Stimulated activated CD8-positive, alpha-beta memory T cell treated with anti-CD3 and anti-CD28 coated beads, Interleukin-4, amount 100 ng/mL, for 24 hours (primary cell): Measurements from ENCODE around the gene SLC4A7.
"Not testable (repeated sequence)": the region's sequence is repeated elsewhere in the genome, so short reads cannot be mapped to it uniquely, and the experiment has no call there.

ENCODE experiments used
- DNase-seq: peaks from one replicate; pipeline ENCODE4 v3.0.0-alpha.2; 2020; ENCODE audit warnings: low read depth

SLC4A7 gene

DNA sequence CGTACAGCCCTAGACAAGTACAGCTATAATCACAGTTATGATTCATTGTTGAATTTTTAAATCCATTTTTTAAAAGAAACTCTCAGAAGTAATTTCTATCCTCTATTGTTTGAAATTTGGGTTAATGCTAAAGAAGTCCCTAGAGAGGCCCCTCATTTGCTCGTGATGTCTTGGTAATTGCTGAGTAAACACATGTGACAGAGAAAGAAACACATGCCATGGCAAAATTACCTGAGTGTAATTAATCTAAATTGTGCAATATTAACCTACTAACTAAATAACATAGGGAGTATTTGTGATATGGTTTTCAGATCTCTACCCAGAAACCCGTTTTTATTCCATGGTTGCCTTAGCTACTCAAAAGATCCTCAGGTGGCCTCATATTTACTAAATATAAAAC, 125.8 kb downstream of the SLC4A7 start:
- DNase-seq, result no peak

DNA sequence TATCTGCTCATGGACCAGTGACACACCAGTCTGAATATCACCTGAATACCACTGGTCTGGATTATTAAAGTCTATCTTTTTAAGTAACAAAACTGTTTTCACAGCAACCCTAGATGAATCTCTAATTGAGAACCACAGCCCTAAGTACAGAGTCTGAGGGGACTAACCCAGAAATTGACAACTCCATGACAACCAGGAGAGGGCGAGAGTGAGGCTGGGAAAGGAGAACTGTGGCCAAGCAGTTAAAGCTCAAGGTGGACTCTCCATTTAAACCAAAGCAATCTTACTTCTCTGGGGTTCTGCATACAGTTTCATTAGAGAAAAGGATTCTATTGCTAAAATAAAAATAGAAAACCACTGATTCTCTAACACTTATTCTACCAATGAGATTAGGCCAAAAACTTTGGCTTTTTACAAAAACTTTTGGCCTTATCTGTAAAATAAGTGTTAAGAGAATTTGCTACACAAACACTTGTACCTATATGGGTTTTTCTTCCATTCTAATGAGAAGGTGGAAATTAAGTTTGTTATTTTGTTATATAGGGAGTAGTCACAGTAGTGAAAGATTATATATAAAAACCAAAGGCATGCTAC, 126.4 kb downstream of the SLC4A7 start:
- DNase-seq, result peak; percentile 26

DNA sequence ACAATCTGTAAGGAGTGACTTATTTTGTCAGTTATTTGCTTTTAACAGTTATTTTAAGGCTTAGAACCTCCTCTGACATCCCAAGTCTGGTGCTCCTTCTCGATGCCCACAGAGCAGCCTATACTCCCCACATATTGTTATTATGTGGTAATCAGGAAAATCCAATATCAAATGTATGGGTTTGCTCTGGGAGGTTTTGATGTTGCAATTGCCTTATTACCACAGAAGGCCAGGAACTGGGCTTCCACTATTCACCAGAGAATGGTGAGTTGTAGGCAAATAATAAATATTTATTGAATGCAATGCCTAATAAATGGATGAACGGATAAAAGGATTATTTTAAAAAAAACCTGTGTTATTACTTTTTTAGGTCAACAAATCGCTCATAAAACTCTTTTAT, 127.2 kb downstream of the SLC4A7 start:
- no peak for DNase-seq

DNA sequence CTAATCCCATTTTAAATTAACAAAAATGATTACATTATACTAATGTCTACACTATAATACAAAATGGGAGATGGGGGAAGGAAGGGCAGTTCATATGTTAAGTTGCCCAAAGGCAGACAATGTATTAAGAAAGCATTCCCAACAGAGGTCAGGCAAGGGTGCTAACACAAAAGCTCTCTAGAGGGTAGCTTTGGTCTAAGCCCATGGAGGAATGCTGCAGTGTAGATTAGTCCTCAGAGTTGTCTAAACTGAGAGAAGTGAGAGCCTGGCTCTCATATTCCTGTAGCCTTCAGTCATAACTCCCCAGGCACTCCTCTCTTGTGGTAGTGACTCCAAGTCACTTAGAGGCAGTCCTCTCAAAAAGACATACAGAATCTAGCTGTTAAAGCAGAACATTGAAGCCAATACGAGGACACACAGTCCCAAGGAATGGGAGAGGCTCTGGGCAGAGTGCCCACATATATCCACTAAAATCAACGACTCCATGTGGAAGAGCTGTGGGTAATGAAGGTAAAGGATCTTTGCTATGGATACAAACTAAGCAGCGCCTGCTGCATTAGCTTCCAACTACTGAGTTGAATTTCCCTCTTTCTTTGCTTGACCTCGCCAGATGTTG, 129.5 kb downstream of the SLC4A7 start:
- no peak for DNase-seq

DNA sequence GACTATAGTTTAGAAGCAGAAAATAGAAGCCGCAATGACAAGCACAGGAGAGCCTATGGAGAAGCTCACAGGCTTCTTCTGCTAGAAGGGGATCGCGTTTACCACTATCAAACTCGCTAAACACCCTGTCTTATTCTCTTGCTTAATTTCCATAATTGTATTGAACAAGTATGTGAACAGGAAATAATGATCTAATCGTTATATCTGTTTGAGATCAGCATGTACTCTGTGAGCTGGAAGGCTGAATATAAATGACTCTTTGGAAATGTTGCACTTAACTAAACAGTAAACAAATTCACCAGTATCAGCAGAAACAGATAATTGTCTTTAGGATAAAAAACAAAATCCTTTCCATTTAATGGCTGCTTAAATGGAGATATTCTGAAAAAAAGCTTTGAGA, 130.0 kb downstream of the SLC4A7 start:
- DNase-seq, result no peak

DNA sequence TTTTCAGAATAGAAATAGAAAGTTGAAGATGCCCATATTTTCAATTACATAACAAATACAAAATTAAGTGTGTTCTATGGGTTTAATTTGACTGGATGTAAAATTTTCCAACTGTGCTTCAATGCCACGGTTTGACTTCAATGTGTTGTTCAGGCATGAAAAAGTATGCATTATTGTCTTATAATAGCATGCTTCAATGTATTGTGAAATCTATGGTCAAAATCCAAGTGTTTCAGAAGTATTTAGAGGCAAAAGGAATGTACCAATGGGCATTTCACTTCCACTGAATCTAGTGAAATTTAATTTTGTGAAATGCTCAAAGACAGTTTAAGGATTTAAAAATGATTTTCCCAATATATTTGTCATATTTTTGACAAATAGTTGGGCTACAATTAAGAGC, 131.0 kb downstream of the SLC4A7 start:
- DNase-seq, result no peak

DNA sequence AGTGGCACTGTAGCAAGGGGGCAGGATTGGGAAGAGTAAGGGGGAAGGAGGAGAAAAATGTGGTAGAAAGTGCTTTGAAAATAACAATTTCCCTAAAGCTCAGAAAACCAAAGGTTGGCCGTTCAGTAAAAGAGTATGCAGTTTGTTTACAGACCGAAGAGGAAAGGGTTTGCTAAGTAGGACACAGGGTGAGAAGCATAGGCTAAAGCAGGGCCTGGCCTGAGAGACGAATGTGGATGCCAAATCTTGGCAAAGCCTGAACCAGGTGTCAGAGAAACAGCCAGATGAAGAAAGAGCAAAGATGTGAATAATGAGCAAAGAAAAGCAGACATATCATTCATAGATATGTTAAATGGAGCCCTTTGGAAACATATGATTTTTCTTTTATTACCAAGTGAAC, 132.1 kb downstream of the SLC4A7 start:
- DNase-seq, result no peak

DNA sequence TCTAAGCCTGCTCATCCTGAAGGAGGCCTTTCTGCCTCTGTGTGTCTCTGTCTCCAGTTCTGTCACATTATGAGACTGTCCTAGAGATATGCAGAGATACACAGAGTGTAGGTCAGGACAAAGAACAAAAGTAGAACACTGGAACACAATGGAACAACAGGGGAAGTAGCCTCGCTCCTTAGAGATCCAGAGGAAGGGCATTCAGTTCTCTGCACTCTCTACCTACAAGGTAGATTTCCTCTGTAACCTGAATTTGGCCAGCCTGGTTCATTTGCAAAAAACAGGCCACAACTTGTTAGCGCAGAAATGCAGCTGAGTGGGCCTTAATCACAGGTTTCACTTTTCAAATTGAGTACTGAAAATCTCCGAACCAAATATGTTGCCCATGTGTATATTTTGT, 134.4 kb downstream of the SLC4A7 start:
- DNase-seq, result no peak

DNA sequence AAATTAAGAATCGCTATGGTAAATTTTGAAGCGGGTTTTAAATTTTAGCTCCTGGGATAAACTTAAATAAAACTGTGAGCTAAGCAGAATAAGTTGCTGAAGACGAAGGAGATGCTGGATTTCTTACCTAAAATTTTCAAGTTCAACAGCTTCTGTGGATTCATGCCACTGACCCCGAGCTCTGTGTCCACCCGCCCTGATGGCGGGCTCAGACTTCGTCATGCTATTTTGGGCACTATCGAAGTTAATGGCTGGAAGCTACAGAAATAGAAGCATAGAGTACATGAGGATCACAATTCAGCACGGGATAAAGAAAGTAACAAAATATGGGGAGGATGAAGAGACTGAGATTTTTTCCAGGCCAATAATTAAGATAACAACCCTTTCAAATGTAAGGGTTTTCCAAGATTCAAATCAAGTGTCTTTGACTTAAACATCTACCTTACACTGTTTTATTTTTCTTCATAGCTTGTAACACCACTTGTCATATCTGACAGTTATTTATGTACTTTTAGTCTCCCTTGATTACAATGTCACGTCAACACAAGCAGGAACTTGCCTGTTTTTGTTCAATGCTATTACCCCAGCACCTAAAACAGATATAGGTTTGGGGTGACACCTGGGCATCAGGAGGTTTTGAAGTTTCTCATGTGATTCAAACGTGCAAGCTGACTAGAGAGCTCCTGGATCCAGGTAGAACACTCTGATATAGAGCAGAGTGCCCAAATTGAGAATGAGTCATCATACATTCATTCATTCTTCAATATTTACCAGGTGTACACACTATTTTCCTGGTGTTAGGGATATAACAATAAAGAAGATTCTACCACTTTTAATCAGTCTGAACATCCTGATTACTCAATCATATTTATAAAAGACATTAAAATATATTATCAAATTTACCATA, 138.0 kb downstream of the SLC4A7 start:
- DNase-seq, result no peak

DNA sequence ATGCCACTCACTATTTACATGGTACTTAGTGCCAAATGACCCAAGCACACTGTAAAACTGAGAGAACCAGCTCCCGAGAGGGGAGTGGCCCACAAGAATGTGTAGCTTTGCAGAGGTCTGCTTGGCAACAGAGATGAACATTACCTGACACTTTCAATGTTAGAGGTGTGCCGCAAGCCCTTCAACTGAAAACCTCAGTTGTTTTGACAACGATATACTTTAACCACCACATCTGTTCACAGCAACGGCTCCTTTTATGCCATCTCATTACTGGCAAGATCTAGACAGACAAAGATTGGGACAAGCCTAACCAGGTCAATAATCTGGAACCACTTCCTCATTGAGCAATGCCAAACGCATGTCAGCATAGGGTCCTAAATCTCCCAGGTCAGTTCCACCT, 138.7 kb downstream of the SLC4A7 start:
- no peak for DNase-seq

DNA sequence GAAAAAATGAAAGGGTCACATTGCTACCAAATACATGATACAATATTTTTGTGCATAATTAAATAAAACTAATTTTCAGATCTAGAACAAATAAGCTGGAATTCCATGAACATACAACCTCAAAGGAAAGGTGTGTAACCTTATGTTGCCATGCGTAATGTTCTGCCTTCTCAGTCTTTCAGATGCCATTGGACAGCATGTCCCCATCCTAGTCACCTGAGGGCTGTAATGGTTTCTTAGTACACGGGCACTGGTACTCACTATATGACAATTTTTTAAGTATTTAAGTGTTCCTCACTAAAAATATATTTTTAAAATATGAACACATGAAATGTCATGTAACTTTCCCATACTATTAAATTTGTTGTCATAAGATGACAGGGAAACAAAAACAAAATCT, 139.1 kb downstream of the SLC4A7 start:
- no peak for DNase-seq

DNA sequence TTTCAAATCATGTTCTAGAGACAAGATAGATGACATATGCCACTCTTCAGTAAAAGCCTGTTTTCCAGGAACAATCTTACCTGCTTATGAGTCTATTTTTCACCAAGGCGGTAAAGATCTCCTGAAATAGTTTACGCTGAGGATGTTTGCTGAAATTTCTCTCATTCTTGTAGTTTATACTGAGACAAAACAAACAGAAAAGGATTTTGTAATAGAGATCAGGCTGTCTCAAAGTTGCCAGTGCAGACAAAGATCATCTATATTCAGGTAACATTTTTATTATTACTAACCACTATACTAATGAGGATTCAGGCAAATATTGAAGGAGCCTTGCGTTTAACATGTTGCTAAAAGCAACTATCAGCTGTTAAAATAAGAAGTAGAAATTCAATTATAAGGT, 140.0 kb downstream of the SLC4A7 start:
- no peak for DNase-seq

DNA sequence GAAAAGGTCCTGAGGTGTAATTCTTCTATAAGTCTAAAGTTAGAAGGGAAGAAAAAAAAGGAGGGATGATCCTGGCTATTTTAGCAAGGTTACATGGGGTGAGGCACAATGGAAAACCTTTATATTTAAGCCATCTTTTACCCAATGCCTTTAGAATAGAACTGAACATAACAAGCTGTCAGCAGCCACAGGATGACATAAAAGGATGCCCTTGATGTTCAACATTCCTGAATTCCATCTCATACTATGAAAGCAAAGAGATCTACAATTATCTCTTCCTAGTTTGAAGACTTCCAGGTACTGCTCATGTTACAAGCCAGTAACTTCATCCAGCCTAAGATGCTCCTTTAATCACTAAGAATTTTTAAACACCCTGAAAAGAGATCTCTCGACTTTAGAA, 141.9 kb downstream of the SLC4A7 start:
- no peak for DNase-seq

DNA sequence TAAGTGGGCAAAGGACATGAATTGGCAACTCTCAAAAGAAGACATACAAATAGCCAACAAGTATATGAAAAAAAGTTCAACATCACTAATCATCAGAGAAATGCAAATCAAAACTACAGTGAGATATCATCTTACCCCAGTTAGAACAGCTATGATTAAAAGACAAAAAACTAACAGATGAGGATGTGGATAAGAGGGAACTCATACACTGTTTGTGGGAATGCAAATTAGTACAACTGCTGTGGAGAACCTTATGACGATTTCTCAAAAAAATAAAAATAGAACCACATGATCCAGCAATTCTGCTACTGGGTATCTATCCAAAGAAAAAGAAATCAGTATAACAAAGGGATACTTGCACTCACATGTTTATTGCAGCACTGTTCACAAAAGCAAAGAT, 143.7 kb downstream of the SLC4A7 start:
- no peak for DNase-seq

DNA sequence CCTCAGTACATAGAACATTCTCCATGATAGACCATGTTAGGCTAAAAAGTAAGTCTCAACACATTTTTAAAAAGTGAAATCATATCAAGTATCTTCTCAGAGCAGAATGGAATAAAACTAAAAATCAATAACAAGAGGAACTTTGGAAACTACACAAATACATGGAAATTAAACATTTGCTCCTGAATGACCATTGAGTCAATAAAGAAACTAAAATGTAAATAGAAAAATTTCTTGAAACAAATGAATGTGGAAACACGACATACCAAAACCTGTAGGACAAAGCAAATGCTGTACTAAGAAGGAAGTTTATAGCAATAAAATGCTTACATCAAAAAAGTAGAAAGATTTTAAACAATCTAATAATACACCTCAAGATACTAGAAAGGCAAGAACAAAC, 148.6 kb downstream of the SLC4A7 start:
- no peak for DNase-seq

DNA sequence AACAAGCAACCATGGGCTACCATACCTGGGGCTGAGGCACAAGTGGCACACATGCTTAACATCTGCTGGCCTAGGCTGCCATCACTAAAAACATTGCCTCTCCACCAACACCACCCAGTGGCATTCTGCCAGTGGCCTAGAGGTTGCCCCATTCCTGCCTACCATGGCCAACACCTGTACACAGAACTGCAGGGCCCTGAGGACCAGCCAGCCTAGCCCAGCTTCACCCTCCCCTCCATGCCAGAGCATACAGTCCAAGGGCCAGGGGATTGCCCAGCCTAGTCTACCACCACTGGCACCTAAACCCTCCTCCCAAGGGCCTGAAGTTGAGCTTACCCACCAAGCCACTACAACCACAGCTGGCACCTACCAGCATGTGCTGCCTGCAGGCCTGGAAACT, 150.3 kb downstream of the SLC4A7 start:
- no peak for DNase-seq

DNA sequence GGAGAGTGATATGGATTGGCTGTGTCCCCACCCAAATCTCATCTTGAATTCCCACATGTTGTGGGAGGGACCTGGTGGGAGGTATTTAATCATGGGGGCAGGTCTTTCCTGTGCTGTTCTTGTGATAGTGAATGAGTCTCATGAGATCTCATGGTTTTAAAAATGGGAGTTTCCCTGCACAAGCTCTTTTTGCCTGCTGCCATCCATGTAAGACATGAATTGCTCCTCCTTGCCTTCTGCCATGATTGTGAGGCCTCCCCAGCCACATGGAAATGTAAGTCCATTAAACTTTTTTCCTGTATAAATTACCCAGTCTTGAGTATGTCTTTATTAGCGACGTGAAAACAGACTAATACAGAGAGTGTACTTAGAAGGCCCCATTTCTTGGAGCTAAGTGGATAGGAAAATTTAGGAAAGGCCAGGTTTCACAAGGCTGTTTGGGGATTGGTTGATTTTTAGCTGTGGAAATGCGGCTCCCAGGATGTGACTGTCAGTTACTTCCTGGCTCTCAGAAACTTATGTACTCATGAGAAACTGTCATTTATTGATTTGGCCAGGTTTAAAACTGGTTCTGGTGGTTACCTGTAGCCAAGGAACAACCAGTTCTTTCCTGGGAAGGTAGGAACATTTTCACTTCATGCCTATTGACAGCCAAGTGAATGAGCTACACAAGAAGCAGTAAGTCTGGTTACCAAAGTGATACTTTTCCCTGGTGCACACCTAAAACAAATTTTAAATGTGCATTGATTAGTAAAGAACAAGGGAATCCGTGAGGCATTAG, 155.0 kb downstream of the SLC4A7 start:
- not testable (repeated sequence) for DNase-seq

DNA sequence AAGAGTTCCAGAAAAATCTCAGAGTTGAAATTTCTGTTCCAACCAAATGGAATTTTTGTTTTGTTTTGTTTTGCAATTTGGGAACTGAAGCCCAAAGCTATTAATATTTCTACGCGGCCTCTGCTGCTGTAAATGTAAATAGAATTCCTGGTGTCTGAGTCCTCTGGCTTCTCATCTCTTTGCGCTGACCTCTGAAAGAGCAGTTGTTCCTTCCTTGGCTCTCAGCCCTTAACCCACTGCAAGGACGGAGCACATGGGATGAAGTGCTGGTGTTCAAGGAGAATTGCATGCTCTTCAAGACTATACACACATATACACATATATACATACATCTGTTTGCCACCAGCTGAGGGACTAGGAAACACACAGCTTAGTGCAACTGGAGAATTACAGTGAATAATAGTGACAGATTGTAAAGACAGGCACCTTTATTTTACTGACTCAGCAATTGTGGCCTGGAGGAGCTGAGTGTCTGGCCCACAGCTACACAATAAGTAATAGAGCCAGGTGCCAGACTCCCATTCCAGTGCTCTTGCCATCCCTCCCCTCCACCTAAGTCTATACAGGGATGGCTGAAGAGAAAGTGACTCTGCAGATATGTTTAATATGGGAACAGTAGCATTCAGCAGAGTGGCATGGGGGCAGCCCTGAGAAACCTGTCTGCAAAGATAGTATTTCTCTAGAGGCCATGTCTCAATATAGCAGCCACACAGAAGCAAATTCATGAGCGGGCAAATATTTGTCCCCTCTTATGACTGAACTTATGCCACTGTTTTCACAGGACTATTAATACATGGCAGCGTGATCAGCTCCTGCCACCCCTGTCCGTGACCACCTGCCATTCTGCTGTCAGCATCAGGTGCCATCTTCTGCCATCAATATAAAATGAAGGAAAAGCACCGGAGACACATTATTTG, 157.3 kb downstream of the SLC4A7 start:
- no peak for DNase-seq

DNA sequence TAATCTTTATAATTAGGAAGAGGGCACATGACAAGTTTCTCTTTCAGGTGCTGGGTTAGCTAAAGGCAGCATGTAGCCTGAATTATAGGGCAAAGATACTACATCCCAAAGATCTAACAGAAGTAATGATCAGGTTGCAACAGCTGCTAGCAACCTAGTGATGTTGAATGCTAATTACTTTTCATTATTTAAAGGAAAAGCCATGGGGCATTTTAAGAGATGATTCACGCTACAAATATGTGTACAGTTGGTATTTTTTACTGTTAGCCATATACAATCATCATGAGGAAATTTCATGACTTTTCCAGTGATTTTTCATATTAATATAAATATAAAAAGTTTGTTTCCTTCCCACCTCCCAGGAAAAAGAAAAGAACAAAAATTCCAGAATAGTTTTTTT, 158.0 kb downstream of the SLC4A7 start:
- no peak for DNase-seq

DNA sequence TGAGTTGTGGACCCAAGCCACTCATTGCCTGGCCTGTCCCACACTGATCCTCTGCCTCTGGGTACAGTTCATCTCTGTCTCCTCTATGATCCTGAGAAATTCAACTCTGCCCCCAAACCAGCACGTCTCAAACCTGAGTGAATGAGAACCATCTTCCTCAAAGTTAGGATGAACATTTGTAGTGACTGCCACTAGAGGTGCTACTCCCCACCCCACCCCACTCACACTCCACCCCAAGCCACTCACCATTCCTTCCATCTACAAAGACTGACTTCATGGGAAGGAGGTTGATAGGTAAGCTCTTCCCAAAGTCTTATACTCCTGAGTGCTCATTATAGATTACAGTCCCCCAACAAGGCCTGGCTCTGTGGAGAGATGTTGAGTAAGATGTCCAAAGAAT, 158.8 kb downstream of the SLC4A7 start:
- no peak for DNase-seq

DNA sequence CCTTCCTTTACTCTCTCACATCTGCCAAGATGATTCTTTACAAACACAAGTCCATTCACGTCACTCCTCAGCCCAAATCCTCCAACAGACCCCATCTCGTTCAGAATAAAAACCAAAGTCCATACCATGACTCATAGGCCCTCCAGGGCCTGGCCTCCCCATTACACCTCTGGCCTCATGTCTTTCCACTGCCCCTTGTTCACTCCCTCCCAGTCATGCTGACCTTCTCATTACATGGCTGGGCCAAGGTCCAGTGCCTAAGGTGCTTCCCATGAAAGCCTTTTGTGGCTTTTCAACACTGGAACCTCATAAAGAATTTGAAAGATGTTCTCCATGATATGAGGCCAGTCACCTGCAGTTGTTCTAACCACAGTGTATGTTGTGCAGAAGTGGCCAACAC, 159.5 kb downstream of the SLC4A7 start:
- DNase-seq, result no peak
